WTC11 (cell line): Measurements from ENCODE around the gene SRGN. TPM values are rescaled to one million over a fixed set of nuclear protein-coding genes. Genes with fewer than 3 reads are reported as not detected.
A peak's percentile ranks its signal among the peaks of the same experiment; 100 is the strongest.

ENCODE experiments used
- ATAC-seq: fragments of 200-7000 bp; cut with Tn5 transposase; 2 replicates; pipeline ENCODE4 v1.10.0; 2021; ENCODE audit warnings: mild to moderate bottlenecking, moderate library complexity
- CTCF ChIA-PET: fragments of 300-600 bp; sonication (Branson Sonifier 250); formaldehyde crosslinking; loops from one replicate; lab custom pipeline; 2021; ENCODE audit warnings: antibody characterized with exemption; lab: Charles Lee
- POLR2A ChIA-PET: fragments of 350-600 bp; sonication (Branson Sonifier 250); formaldehyde crosslinking; loops from one replicate; lab custom pipeline; 2021; ENCODE audit warnings: antibody characterized with exemption; lab: Charles Lee
- DNase-seq: peaks from one replicate; pipeline ENCODE4 v3.0.0; 2021; ENCODE audit warnings: low spot score
- H3K27ac Mint-ChIP-seq: 2 replicates; pipeline ENCODE4 v1.8.0; 2021; ENCODE audit warnings: mixed read lengths
- H3K27me3 Mint-ChIP-seq: 2 replicates; pipeline ENCODE4 v1.8.0; 2021; ENCODE audit warnings: low read depth, mild to moderate bottlenecking, moderate library complexity, mixed read lengths
- H3K36me3 Mint-ChIP-seq: 2 replicates; pipeline ENCODE4 v1.8.0; 2021; ENCODE audit warnings: mixed read lengths
- H3K4me1 Mint-ChIP-seq: 2 replicates; pipeline ENCODE4 v1.8.0; 2022; ENCODE audit warnings: mixed read lengths
- H3K4me3 Mint-ChIP-seq: 2 replicates; pipeline ENCODE4 v1.8.0; 2021; ENCODE audit warnings: mild to moderate bottlenecking, moderate library complexity, mixed read lengths
- H3K9me3 Mint-ChIP-seq: 2 replicates; pipeline ENCODE4 v1.8.0; 2021; ENCODE audit warnings: mixed read lengths
- FOXJ3 ChIP-seq: sonication (generic); formaldehyde crosslinking; IDR thresholded peaks from 2 replicates; pipeline ENCODE4 v1.9.0; 2021; ENCODE audit warnings: missing genetic modification reagents, mild to moderate bottlenecking, borderline replicate concordance
- FOXK1 ChIP-seq: sonication (generic); formaldehyde crosslinking; IDR thresholded peaks from 2 replicates; pipeline ENCODE4 v1.8.0; 2022; ENCODE audit warnings: mild to moderate bottlenecking, moderate library complexity, missing genetic modification reagents
- IRF2 ChIP-seq: sonication (generic); formaldehyde crosslinking; IDR thresholded peaks from 2 replicates; pipeline ENCODE4 v1.8.0; 2022; ENCODE audit warnings: low read depth, missing genetic modification reagents, borderline replicate concordance
- NFYB ChIP-seq: sonication (generic); formaldehyde crosslinking; conservative IDR thresholded peaks from 2 replicates; pipeline ENCODE4 v1.8.0; 2022; ENCODE audit warnings: low read depth, missing genetic modification reagents
- PRRX2 ChIP-seq: fragments of 250-450 bp; sonication (Bioruptor Pico); IDR thresholded peaks from 2 replicates; pipeline ENCODE4 v1.8.0; 2021; ENCODE audit warnings: mild to moderate bottlenecking
- TEAD1 ChIP-seq: sonication (generic); formaldehyde crosslinking; IDR thresholded peaks from 2 replicates; pipeline ENCODE4 v1.8.0; 2022; ENCODE audit warnings: mild to moderate bottlenecking, missing genetic modification reagents
- TP53 ChIP-seq: sonication (generic); formaldehyde crosslinking; IDR thresholded peaks from 2 replicates; pipeline ENCODE4 v1.8.1; 2023; ENCODE audit warnings: mild to moderate bottlenecking, missing genetic modification reagents
- ZNF219 ChIP-seq: sonication (generic); formaldehyde crosslinking; IDR thresholded peaks from 2 replicates; pipeline ENCODE4 v1.8.0; 2023; ENCODE audit warnings: missing genetic modification reagents, mild to moderate bottlenecking, borderline replicate concordance
- ZNF232 ChIP-seq: sonication (generic); formaldehyde crosslinking; IDR thresholded peaks from 2 replicates; pipeline ENCODE4 v1.8.0; 2022; ENCODE audit warnings: mild to moderate bottlenecking, missing genetic modification reagents
- ZNF396 ChIP-seq: fragments of 250-450 bp; sonication (Bioruptor Pico); IDR thresholded peaks from 2 replicates; pipeline ENCODE4 v1.8.0; 2021; ENCODE audit warnings: mild to moderate bottlenecking, moderate library complexity, borderline replicate concordance
- ZNF671 ChIP-seq: fragments of 250-450 bp; sonication (Bioruptor Pico); IDR thresholded peaks from 2 replicates; pipeline ENCODE4 v1.8.0; 2021; ENCODE audit warnings: mild to moderate bottlenecking
- total RNA-seq: library from RNA; stranded (reverse); gene quantifications from 3 replicates; pipeline ENCODE4 v1.2.3, GENCODE V29; 2021
- TF ChIP-seq, protein P1 (sequence below): sonication (generic); formaldehyde crosslinking; IDR thresholded peaks from 2 replicates; pipeline ENCODE4 v1.8.0; 2022; ENCODE audit warnings: mild to moderate bottlenecking, missing genetic modification reagents
- TF ChIP-seq, protein P2 (sequence below): sonication (generic); formaldehyde crosslinking; IDR thresholded peaks from 2 replicates; pipeline ENCODE4 v1.8.1; 2022; ENCODE audit warnings: low read depth, missing genetic modification reagents, borderline replicate concordance
- TF ChIP-seq, protein P3 (sequence below): fragments of 250-450 bp; sonication (Bioruptor Pico); IDR thresholded peaks from 2 replicates; pipeline ENCODE4 v1.9.0; 2021; ENCODE audit warnings: moderate library complexity, mild to moderate bottlenecking, inconsistent platforms, borderline replicate concordance
- TF ChIP-seq, protein P4 (sequence below): sonication (generic); formaldehyde crosslinking; IDR thresholded peaks from 2 replicates; pipeline ENCODE4 v1.8.1; 2023; ENCODE audit warnings: mild to moderate bottlenecking, moderate library complexity, missing genetic modification reagents
- TF ChIP-seq, protein P5 (sequence below): sonication (generic); formaldehyde crosslinking; IDR thresholded peaks from 2 replicates; pipeline ENCODE4 v1.8.1; 2023; ENCODE audit warnings: mild to moderate bottlenecking, missing genetic modification reagents
- TF ChIP-seq, protein P6 (sequence below): sonication (generic); formaldehyde crosslinking; IDR thresholded peaks from 2 replicates; pipeline ENCODE4 v1.8.1; 2022; ENCODE audit warnings: mild to moderate bottlenecking, moderate library complexity, missing genetic modification reagents
- TF ChIP-seq, protein P7 (sequence below): sonication (generic); formaldehyde crosslinking; IDR thresholded peaks from 2 replicates; pipeline ENCODE4 v1.8.0; 2022; ENCODE audit warnings: mild to moderate bottlenecking, missing genetic modification reagents

Gene SRGN
- total RNA-seq, 1 experiment from 2014 or later, result 1.4 TPM

DNA sequence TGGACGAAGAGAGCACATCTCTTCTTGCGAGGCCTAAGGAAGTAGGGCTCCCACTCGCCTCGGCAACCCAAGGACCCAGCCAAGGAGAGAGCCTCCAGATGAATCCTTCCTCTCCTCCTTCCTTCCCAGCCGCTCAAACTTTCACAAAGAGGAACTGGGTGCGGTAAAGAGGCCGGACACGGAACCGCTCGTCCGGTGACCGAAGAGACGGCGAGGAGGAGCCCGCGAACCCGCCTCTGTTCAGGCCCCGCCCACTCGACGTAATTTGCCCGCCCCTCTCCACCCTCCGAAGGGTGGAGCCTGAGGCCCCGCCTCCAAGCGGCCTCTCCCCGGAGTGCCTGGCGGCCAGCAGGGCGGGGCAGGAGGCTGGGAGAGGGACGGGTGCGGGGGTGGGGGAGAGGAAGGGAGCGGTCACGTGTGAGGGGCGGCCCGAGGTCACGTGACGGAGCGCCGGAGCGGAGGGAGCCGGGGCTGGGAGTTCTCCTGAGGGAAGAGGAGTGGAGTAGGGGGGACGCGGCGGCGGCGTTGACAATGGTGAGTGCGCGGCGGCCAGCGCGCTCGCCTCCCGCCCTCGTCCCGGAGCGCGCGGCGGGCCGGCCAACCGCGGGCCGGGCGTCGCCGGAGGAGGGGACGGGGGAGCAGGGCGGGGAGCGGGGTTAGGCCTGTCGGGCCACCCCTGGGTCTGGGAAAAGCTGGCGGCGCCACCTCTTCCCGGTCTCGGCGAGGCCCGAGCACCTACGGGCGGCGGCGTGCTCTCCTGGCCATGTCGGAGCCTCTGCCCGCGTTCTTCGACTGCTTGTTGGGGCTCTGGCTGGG is 36.1 kb downstream of the SRGN start, which contains the start of gene VPS26A (continued):
- TF ChIP-seq TEAD1 (CRISPR knock-in tag) (0 out of 2 replicates have a peak, but pooled peaks have one; percentile 28), IRF2 (CRISPR knock-in tag) (no peak), FOXK1 (peak; percentile 68; the same call in 1 of the 2 replicates), FOXJ3 (CRISPR knock-in tag) (no peak), ZNF232 (0 out of 2 replicates have a peak, but pooled peaks have one; percentile 33), ZNF671 (CRISPR knock-in tag) (no peak), ZNF219 (no peak), PRRX2 (CRISPR knock-in tag) (0 out of 2 replicates have a peak, but pooled peaks have one; percentile 66), NFYB (0 out of 2 replicates have a peak, but pooled peaks have one; percentile 8)
- TF ChIP-seq, protein P1, sequence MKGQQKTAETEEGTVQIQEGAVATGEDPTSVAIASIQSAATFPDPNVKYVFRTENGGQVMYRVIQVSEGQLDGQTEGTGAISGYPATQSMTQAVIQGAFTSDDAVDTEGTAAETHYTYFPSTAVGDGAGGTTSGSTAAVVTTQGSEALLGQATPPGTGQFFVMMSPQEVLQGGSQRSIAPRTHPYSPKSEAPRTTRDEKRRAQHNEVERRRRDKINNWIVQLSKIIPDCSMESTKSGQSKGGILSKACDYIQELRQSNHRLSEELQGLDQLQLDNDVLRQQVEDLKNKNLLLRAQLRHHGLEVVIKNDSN (CRISPR knock-in tag), result peak; percentile 99
- TF ChIP-seq, protein P2, sequence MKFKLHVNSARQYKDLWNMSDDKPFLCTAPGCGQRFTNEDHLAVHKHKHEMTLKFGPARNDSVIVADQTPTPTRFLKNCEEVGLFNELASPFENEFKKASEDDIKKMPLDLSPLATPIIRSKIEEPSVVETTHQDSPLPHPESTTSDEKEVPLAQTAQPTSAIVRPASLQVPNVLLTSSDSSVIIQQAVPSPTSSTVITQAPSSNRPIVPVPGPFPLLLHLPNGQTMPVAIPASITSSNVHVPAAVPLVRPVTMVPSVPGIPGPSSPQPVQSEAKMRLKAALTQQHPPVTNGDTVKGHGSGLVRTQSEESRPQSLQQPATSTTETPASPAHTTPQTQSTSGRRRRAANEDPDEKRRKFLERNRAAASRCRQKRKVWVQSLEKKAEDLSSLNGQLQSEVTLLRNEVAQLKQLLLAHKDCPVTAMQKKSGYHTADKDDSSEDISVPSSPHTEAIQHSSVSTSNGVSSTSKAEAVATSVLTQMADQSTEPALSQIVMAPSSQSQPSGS (CRISPR knock-in tag), result no peak
- TF ChIP-seq, protein P3, sequence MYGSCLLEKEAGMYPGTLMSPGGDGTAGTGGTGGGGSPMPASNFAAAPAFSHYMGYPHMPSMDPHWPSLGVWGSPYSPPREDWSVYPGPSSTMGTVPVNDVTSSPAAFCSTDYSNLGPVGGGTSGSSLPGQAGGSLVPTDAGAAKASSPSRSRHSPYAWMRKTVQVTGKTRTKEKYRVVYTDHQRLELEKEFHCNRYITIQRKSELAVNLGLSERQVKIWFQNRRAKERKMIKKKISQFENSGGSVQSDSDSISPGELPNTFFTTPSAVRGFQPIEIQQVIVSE (CRISPR knock-in tag), result no peak
- TF ChIP-seq, protein P4, sequence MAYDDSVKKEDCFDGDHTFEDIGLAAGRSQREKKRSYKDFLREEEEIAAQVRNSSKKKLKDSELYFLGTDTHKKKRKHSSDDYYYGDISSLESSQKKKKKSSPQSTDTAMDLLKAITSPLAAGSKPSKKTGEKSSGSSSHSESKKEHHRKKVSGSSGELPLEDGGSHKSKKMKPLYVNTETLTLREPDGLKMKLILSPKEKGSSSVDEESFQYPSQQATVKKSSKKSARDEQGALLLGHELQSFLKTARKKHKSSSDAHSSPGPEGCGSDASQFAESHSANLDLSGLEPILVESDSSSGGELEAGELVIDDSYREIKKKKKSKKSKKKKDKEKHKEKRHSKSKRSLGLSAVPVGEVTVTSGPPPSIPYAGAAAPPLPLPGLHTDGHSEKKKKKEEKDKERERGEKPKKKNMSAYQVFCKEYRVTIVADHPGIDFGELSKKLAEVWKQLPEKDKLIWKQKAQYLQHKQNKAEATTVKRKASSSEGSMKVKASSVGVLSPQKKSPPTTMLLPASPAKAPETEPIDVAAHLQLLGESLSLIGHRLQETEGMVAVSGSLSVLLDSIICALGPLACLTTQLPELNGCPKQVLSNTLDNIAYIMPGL (CRISPR knock-in tag), result 0 out of 2 replicates have a peak, but pooled peaks have one; percentile 17
- TF ChIP-seq, protein P5, sequence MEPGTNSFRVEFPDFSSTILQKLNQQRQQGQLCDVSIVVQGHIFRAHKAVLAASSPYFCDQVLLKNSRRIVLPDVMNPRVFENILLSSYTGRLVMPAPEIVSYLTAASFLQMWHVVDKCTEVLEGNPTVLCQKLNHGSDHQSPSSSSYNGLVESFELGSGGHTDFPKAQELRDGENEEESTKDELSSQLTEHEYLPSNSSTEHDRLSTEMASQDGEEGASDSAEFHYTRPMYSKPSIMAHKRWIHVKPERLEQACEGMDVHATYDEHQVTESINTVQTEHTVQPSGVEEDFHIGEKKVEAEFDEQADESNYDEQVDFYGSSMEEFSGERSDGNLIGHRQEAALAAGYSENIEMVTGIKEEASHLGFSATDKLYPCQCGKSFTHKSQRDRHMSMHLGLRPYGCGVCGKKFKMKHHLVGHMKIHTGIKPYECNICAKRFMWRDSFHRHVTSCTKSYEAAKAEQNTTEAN (CRISPR knock-in tag), result no peak
- TF ChIP-seq, protein P6, sequence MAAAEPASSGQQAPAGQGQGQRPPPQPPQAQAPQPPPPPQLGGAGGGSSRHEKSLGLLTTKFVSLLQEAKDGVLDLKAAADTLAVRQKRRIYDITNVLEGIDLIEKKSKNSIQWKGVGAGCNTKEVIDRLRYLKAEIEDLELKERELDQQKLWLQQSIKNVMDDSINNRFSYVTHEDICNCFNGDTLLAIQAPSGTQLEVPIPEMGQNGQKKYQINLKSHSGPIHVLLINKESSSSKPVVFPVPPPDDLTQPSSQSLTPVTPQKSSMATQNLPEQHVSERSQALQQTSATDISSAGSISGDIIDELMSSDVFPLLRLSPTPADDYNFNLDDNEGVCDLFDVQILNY (CRISPR knock-in tag), result peak; percentile 21

DNA sequence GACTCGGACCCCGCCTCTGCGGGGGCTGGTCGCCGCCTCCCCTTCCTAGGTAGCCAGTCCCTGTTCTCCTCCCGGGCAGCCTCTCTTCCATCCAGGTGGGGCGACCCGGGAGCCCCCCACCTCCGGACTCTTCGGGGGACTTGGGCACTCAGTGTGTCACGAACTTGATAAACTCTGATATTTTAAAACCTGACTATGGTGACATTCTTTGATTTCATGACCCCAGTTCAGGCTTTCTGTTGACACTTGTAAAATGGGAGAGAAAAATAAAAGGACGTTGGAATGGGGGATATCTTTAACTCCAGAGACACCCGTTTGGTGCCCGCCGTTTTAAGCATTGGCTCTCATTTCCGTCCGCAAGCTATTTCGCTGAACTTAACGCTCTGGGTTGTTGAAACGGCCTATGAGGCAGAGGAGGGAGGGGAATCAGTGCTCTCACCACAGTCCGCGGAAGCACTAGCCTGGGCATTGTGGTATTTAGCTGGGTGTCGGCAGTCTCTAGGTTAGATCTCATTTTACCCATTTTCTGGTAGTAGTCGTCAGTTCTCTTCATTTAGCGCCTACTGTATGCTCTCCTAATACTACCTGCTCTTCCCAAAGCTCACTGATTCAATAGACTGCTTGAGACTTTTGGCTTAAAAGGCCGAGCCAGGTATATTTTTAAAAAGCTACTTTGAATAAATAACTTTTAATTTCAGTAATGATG is 36.8 kb downstream of the SRGN start:
- no peaks in the 10 kb centered on the region for H3K36me3 Mint-ChIP-seq
- H3K4me3 Mint-ChIP-seq, result peak overlapping the region; percentile 95
- peaks cover 19% of the 10 kb centered on the region for H3K4me1 Mint-ChIP-seq
- ChIA-PET POLR2A (no interaction called here), CTCF (interaction anchor here (0.6 kb wide), 3 partner anchors 17 to 32 kb away, joined by 3 read pairs; no protein-coding TSS in a partner anchor)
- DNase-seq (peak; percentile 28), ATAC-seq (no peak)
- H3K27ac Mint-ChIP-seq, result peak overlapping the region; percentile 94
- TF ChIP-seq, protein P1 (CRISPR knock-in tag), result peak; percentile 13; the same call in 1 of the 2 replicates
- no peak for TF ChIP-seq TP53 (CRISPR knock-in tag)
- TF ChIP-seq, protein P7, sequence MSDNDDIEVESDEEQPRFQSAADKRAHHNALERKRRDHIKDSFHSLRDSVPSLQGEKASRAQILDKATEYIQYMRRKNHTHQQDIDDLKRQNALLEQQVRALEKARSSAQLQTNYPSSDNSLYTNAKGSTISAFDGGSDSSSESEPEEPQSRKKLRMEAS (CRISPR knock-in tag), result 0 out of 2 replicates have a peak, but pooled peaks have one; percentile 5
- no peak for TF ChIP-seq ZNF396 (CRISPR knock-in tag)
- no peaks in the 10 kb centered on the region for H3K9me3 Mint-ChIP-seq
- H3K27me3 Mint-ChIP-seq, result no peaks in the 10 kb centered on the region
